Prostate gland (tissue), 2 donors: ENCODE data around the gene IZUMO1R.

Source experiments
- POLR2A ChIP-seq: fragments of 450-650 bp; IDR thresholded peaks from one replicate; pipeline ENCODE4 v1.6.1; 2016; ENCODE audit warnings: antibody characterized with exemption, mild to moderate bottlenecking
- POLR2AphosphoS5 ChIP-seq: sonication (generic); formaldehyde crosslinking; IDR thresholded peaks from one replicate; pipeline ENCODE4 v1.6.1; 2017; ENCODE audit warnings: antibody characterized with exemption
- TF ChIP-seq, protein P1 (sequence below), 4 experiments: fragments of 200-600 bp in 2 of 4; fragments of 450-650 bp in 2 of 4; sonication (generic) in 2 of 4; IDR thresholded peaks; 1 replicate in 3 of 4; 2 replicates in 1 of 4; pipeline ENCODE4 v1.5.1; 2016 to 2019; ENCODE audit warnings: antibody characterized with exemption in 4 of 4, mild to moderate bottlenecking in 2 of 4, moderate library complexity in 2 of 4

DNA sequence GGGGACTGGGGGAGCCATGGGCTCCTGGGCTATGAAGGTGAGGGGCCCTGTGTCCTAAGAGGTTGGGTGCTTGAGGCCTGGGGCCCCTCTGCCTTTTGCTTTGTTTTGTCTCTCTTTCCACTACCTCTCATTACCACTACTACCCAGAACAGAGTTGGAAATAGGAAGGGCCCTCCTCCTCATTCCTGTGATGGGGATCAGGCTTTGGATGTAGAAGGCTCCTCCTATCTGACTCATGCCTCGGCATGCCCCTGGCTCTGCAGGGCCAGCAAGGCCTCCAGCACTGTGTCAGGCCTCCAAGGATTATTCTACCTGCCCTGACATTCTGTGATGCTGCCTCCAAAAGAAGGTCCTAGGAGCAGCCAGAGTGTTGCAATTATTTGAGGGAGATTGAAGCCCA lies 766 bp downstream of the IZUMO1R start:
- TF ChIP-seq, protein P1, sequence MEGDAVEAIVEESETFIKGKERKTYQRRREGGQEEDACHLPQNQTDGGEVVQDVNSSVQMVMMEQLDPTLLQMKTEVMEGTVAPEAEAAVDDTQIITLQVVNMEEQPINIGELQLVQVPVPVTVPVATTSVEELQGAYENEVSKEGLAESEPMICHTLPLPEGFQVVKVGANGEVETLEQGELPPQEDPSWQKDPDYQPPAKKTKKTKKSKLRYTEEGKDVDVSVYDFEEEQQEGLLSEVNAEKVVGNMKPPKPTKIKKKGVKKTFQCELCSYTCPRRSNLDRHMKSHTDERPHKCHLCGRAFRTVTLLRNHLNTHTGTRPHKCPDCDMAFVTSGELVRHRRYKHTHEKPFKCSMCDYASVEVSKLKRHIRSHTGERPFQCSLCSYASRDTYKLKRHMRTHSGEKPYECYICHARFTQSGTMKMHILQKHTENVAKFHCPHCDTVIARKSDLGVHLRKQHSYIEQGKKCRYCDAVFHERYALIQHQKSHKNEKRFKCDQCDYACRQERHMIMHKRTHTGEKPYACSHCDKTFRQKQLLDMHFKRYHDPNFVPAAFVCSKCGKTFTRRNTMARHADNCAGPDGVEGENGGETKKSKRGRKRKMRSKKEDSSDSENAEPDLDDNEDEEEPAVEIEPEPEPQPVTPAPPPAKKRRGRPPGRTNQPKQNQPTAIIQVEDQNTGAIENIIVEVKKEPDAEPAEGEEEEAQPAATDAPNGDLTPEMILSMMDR (IDR thresholded peaks at IDR 0.05): no peak
- TF ChIP-seq POLR2A (no peak), POLR2AphosphoS5 (no peak)
